COR-L47 (cell line): ENCODE measurements around the gene STYK1.
"Not testable (repeated sequence)": the region's sequence is repeated elsewhere in the genome, so short reads cannot be mapped to it uniquely, and the experiment has no call there.

Experiments
- DNase-seq: peaks from one replicate; lab custom pipeline; 2025; lab: John Stamatoyannopoulos, UW

The STYK1 gene

GRCh38 chr12:10688042-10688441 is 14.2 kb upstream of the STYK1 start:
- no peak for DNase-seq

GRCh38 chr12:10672231-10672868 is 1.5 kb downstream of the STYK1 start:
- DNase-seq = no peak

- no peak for DNase-seq
Observed at GRCh38 chr12:10669533-10669932, 4.3 kb downstream of the STYK1 start.

- no peak for DNase-seq
Observed at GRCh38 chr12:10668526-10668925, 5.3 kb downstream of the STYK1 start.

GRCh38 chr12:10667581-10667980 is 6.3 kb downstream of the STYK1 start:
- no peak for DNase-seq

- no peak for DNase-seq
Observed at GRCh38 chr12:10664499-10664898, 9.4 kb downstream of the STYK1 start.

- DNase-seq = no peak
Observed at GRCh38 chr12:10663869-10664268, 10.0 kb downstream of the STYK1 start.

GRCh38 chr12:10661338-10661737 is 12.5 kb downstream of the STYK1 start:
- DNase-seq = no peak

- DNase-seq = no peak
Observed at GRCh38 chr12:10654003-10654402, 19.8 kb downstream of the STYK1 start.

GRCh38 chr12:10652192-10652591 is 21.7 kb downstream of the STYK1 start:
- no peak for DNase-seq

- DNase-seq = not testable (repeated sequence)
Observed at GRCh38 chr12:10646576-10646975, 27.3 kb downstream of the STYK1 start.

- no peak for DNase-seq
Observed at GRCh38 chr12:10645910-10646309, 27.9 kb downstream of the STYK1 start.

- DNase-seq = no peak
Observed at GRCh38 chr12:10641735-10642500, 31.9 kb downstream of the STYK1 start.

GRCh38 chr12:10638728-10639127 is 35.1 kb downstream of the STYK1 start:
- no peak for DNase-seq

GRCh38 chr12:10636611-10637010 is 37.2 kb downstream of the STYK1 start:
- DNase-seq = no peak

GRCh38 chr12:10636124-10636523 is 37.7 kb downstream of the STYK1 start:
- no peak for DNase-seq

- DNase-seq = no peak
Observed at GRCh38 chr12:10635306-10635705, 38.5 kb downstream of the STYK1 start.

GRCh38 chr12:10634427-10634826 is 39.4 kb downstream of the STYK1 start:
- no peak for DNase-seq

- no peak for DNase-seq
Observed at GRCh38 chr12:10633541-10633940, 40.3 kb downstream of the STYK1 start.

GRCh38 chr12:10632226-10632625 is 41.6 kb downstream of the STYK1 start:
- no peak for DNase-seq

- DNase-seq = no peak
Observed at GRCh38 chr12:10624605-10625004, 49.2 kb downstream of the STYK1 start.

- no peak for DNase-seq
Observed at GRCh38 chr12:10623131-10623530, 50.7 kb downstream of the STYK1 start.

- DNase-seq = no peak
Observed at GRCh38 chr12:10621278-10621677, 52.6 kb downstream of the STYK1 start.
